K562 (cell line): ENCODE results near the gene CCNQ. TPM values are rescaled to one million over a fixed set of nuclear protein-coding genes. Genes with fewer than 3 reads are reported as not detected.

Source experiments
- ATAC-seq: fragments of 200-7000 bp; cut with Tn5 transposase; 3 replicates; pipeline ENCODE4 v1.9.1; 2020; ENCODE audit warnings: moderate library complexity
- BruUV-seq: library from RNA; stranded (reverse); fragments of 400-500 nt; replicated peaks from 2 replicates; lab custom pipeline; 2021; lab: Mats Ljungman, UMichigan
- CTCF ChIA-PET: fragments of 300-600 bp; formaldehyde crosslinking; extraction: SDS; loops from one replicate; lab custom pipeline; 2021; ENCODE audit warnings: low intra/inter-chr PET ratio; lab: Yijun Ruan, JAX
- POLR2A ChIA-PET: fragments of 300-600, 350-650 bp; sonication (Branson Sonifier 250); formaldehyde crosslinking; extraction: SDS; loops from one replicate; lab custom pipeline; 2021; ENCODE audit warnings: antibody characterized with exemption, inconsistent platforms; lab: Yijun Ruan, JAX
- DNase-seq, 4 experiments: peaks; one replicate each; pipeline versions ENCODE4 v3.0.0 to v3.0.0-alpha.2; 2011 to 2018; ENCODE audit warnings: low spot score in 3 of 4, mixed read lengths in 3 of 4; ENCODE audit errors: extremely low read depth in 1 of 4
- FAIRE-seq: peaks from 2 replicates; lab custom pipeline; 2011; peaks lifted over from hg19 to GRCh38; lab: Jason Lieb, UNC
- H2AFZ ChIP-seq: 2 replicates; pipeline ENCODE4 v1.6.0; 2011; ENCODE audit warnings: low read depth, low read length, control low read depth, inconsistent platforms
- H3K27ac ChIP-seq: fragments of 200-600 bp; 3 replicates; pipeline ENCODE4 v1.8.0; 2011; ENCODE audit warnings: low read depth, mild to moderate bottlenecking, control low read depth, inconsistent platforms, low read length, moderate library complexity, mixed read lengths; ENCODE audit errors: extremely low read depth
- H3K27me3 ChIP-seq, 2 experiments: fragments of 300-600 bp in 1 of 2; 2 replicates in 1 of 2; 3 replicates in 1 of 2; pipeline versions ENCODE4 v1.6.0 to v1.8.0; 2011; ENCODE audit warnings: inconsistent platforms in 2 of 2, low read length in 2 of 2, mild to moderate bottlenecking in 1 of 2, mixed read lengths in 1 of 2, moderate library complexity in 1 of 2; ENCODE audit not compliant: control insufficient read depth in 2 of 2, insufficient read depth in 2 of 2
- H3K36me3 ChIP-seq: fragments of 300-600 bp; 3 replicates; pipeline ENCODE4 v1.8.0; 2011; ENCODE audit warnings: mild to moderate bottlenecking, low read length, inconsistent platforms; ENCODE audit not compliant: control insufficient read depth, insufficient read depth
- H3K4me1 ChIP-seq, 2 experiments: fragments of 200-600 bp in 1 of 2; replicated peaks in 1 of 2; 2 replicates in 1 of 2; 3 replicates in 1 of 2; pipeline versions ENCODE4 v1.5.1 to v1.8.0; 2011; ENCODE audit warnings: inconsistent platforms in 2 of 2, low read length in 2 of 2, mild to moderate bottlenecking in 1 of 2, mixed read lengths in 1 of 2, moderate library complexity in 1 of 2; ENCODE audit not compliant: control insufficient read depth in 2 of 2, insufficient read depth in 2 of 2
- H3K4me2 ChIP-seq: 2 replicates; pipeline ENCODE4 v1.6.1; 2011; ENCODE audit warnings: low read length, control low read depth, inconsistent platforms, mixed read lengths; ENCODE audit not compliant: insufficient read depth
- H3K4me3 ChIP-seq: fragments of 200-600 bp; sonication (generic), shearing (Covaris generic); 2 replicates; pipeline ENCODE4 v1.5.1; 2016; ENCODE audit warnings: control low read depth, inconsistent platforms
- H3K79me2 ChIP-seq: fragments of 200-600 bp; 3 replicates; pipeline ENCODE4 v1.8.0; 2011; ENCODE audit warnings: low read length, inconsistent platforms; ENCODE audit not compliant: control insufficient read depth, insufficient read depth
- H3K9ac ChIP-seq, 2 experiments: 2 replicates each; pipeline versions ENCODE4 v1.6.0 to v1.6.1; 2011; ENCODE audit warnings: low read depth in 2 of 2, low read length in 2 of 2, control low read depth in 1 of 2, inconsistent platforms in 1 of 2, mild to moderate bottlenecking in 1 of 2, mixed read lengths in 1 of 2; ENCODE audit not compliant: insufficient read depth in 1 of 2
- H3K9me1 ChIP-seq: one replicate; pipeline ENCODE4 v1.6.0; 2011; ENCODE audit warnings: inconsistent platforms, mild to moderate bottlenecking, low read length, moderate library complexity; ENCODE audit not compliant: control insufficient read depth, insufficient read depth
- H3K9me3 ChIP-seq: replicated peaks from 2 replicates; pipeline ENCODE4 v1.5.1; 2011; ENCODE audit warnings: low read depth, low read length, inconsistent platforms; ENCODE audit not compliant: control insufficient read depth, insufficient read depth
- H4K20me1 ChIP-seq: replicated peaks from 2 replicates; pipeline ENCODE4 v1.6.1; 2011; ENCODE audit warnings: low read length, inconsistent platforms, mixed read lengths; ENCODE audit not compliant: control insufficient read depth, insufficient read depth
- CBFA2T3 ChIP-seq: fragments of 450-650 bp; IDR thresholded peaks from 2 replicates; pipeline ENCODE4 v1.6.1; 2017
- CEBPB ChIP-seq: fragments of 450-650 bp; IDR thresholded peaks from 2 replicates; pipeline ENCODE4 v1.6.1; 2016; ENCODE audit warnings: missing genetic modification characterization, missing compliant biosample characterization
- CEBPG ChIP-seq, 3 experiments: fragments of 200-800 bp in 1 of 3; sonication (Bioruptor generic) in 1 of 3; sonication (generic) in 1 of 3; formaldehyde crosslinking in 1 of 3; IDR thresholded peaks in 2 of 3; conservative IDR thresholded peaks in 1 of 3; 2 replicates each; pipeline versions ENCODE4 v1.6.1 to v1.8.0; 2016 to 2022; ENCODE audit warnings: missing compliant biosample characterization in 2 of 3, missing genetic modification characterization in 2 of 3, mild to moderate bottlenecking in 1 of 3, missing genetic modification reagents in 1 of 3
- MCM3 ChIP-seq: fragments of 450-650 bp; IDR thresholded peaks from 2 replicates; pipeline ENCODE4 v1.6.1; 2016
- PHB2 ChIP-seq: fragments of 450-650 bp; IDR thresholded peaks from 2 replicates; pipeline ENCODE4 v1.6.1; 2017; ENCODE audit warnings: low read depth
- SP2 ChIP-seq: IDR thresholded peaks from 2 replicates; pipeline ENCODE4 v1.6.1; 2011; ENCODE audit warnings: mild to moderate bottlenecking, low read depth, low read length, moderate library complexity; ENCODE audit not compliant: poor library complexity, severe bottlenecking; ENCODE audit errors: extremely low read depth
- ZNF347 ChIP-seq: fragments of 450-650 bp; formaldehyde crosslinking; IDR thresholded peaks from 2 replicates; pipeline ENCODE4 v1.4.0; 2020; ENCODE audit warnings: low read depth, mild to moderate bottlenecking, moderate library complexity
- ZNF398 ChIP-seq: fragments of 250-450 bp; sonication (Bioruptor Pico); IDR thresholded peaks from 2 replicates; pipeline ENCODE4 v1.8.0; 2021; ENCODE audit warnings: moderate library complexity, mild to moderate bottlenecking, inconsistent platforms
- WGBS: fragments of 100-300 bp; shearing (Covaris generic); methylation state at CpG from one replicate; pipeline ENCODE4 v1.1.6; 2016; ENCODE audit warnings: low coverage, mixed read lengths; ENCODE audit not compliant: insufficient coverage; ENCODE audit errors: missing lambda C conversion rate; 5-methylcytosine and 5-hydroxymethylcytosine counted together
- in situ Hi-C: fragments of 300-500 bp; cut with MboI; formaldehyde crosslinking; loops from 4 replicates; pipeline ENCODE4 v1.15.0; 2018; ENCODE audit warnings: inconsistent platforms, mixed read lengths
- intact Hi-C: fragments of 100-400 bp; cut with micrococcal nuclease; formaldehyde crosslinking; loops from 2 replicates; pipeline ENCODE4 v1.14.2; 2022
- polyA plus RNA-seq, 8 experiments: library from polyadenylated mRNA; depleted of rRNA in 4 of 8; stranded (reverse) in 5 of 8; unstranded in 3 of 8; fragments of >200 nt; fragmentation: Nextera tagmentation in 2 of 8; fragmentation: Illumina TruSeq in 1 of 8; extraction: Ambion mirVana in 2 of 8; extraction: Trizol in 1 of 8; gene quantifications; 2 replicates each; pipeline versions ENCODE4 v1.2.1 to v1.2.3, GENCODE V29; 2011 to 2014; ENCODE audit warnings: inconsistent platforms in 1 of 8, missing spikeins in 1 of 8
- total RNA-seq, 7 experiments: library from RNA; depleted of rRNA in 6 of 7; stranded (reverse); fragments of >200 nt in 6 of 7; fragmentation: Illumina TruSeq in 2 of 7; extraction: Trizol in 2 of 7; gene quantifications; 2 replicates each; pipeline versions ENCODE4 v1.2.1 to v1.2.3, GENCODE V29; 2011 to 2021; ENCODE audit warnings: low replicate concordance in 1 of 7
- TF ChIP-seq, protein P1 (sequence below): sonication (generic); formaldehyde crosslinking; IDR thresholded peaks from 2 replicates; pipeline ENCODE4 v1.8.1; 2023; ENCODE audit warnings: mild to moderate bottlenecking, missing genetic modification reagents

CCNQ gene
- total and polyA plus RNA-seq, 9 of the 15 experiments (the other 6 are each of a cell fraction or from before 2014, with no cell fraction given): 0.92 to 53.8 (median 25.3) TPM

DNA sequence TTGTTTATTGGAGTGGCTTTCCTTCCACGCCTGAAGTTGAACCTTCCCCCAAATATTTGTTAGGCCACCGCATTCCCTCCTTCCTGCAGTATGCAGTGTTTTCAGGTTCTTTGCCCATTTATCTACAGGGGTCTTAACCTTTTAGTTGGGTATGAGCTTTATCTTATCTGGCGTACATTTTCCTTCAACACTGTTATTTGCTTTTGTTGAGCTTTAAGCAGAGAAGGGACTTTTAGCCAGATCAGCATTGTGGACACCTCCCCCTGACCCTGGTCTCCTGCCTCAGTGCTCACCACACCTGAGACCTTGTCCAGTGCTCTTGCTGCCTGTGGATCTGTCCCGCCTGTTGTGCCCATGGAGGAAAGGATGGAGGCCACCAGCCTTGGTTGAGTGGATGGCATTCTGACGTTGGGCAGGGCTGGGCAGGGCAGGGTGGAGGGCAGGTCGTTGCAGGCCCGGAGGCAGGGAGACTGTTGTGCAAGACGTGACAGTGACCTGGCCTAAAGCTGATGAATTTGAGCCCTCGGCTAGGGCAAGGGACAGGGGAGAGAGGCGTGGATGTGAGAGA, 47.1 kb upstream of the CCNQ start:
- H3K36me3 ChIP-seq: no peaks in the 10 kb centered on the region
- no peak overlapping the region for H3K4me2 ChIP-seq
- no peak for FAIRE-seq
- TF ChIP-seq CEBPG (CRISPR knock-in tag; IDR thresholded peaks at IDR 0.05) (0 out of 2 replicates have a peak, but pooled peaks have one; percentile 25), CEBPG (tag; conservative IDR thresholded peaks at IDR 0.05 in 1 of 2, IDR thresholded peaks at IDR 0.05 in 1 of 2) (no peak), PHB2 (no peak), SP2 (no peak), ZNF347 (CRISPR knock-in tag) (no peak), ZNF398 (CRISPR knock-in tag) (no peak), CBFA2T3 (no peak), MCM3 (no peak), CEBPB (tag) (peak; percentile 57; the same call in 1 of the 2 replicates)
- TF ChIP-seq, protein P1, sequence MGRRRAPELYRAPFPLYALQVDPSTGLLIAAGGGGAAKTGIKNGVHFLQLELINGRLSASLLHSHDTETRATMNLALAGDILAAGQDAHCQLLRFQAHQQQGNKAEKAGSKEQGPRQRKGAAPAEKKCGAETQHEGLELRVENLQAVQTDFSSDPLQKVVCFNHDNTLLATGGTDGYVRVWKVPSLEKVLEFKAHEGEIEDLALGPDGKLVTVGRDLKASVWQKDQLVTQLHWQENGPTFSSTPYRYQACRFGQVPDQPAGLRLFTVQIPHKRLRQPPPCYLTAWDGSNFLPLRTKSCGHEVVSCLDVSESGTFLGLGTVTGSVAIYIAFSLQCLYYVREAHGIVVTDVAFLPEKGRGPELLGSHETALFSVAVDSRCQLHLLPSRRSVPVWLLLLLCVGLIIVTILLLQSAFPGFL (CRISPR knock-in tag): no peak
- no peaks in the 10 kb centered on the region for H4K20me1 ChIP-seq
- H3K27me3 ChIP-seq: peaks cover 0 to 2% of the 10 kb centered on the region in 2 experiments; a peak in 1 of 5 replicates
- intact Hi-C loops (loop anchor here (5.0 kb wide), 3 partner anchors 34 to 109 kb away; no protein-coding TSS in a partner anchor), in situ Hi-C loops (no loop called here)
- ChIA-PET POLR2A (interaction anchor here (0.6 kb wide), 2 partner anchors 96 to 895 kb away, joined by 4 read pairs; no protein-coding TSS in a partner anchor), CTCF (no interaction called here)
- 32% methylated on average over 6 of the region's 10 CpGs for WGBS
- peak overlapping the region in 1 of 2 experiments; percentile 69; a peak in 1 of 4 replicates for H3K9ac ChIP-seq
- no peaks in the 10 kb centered on the region for H3K79me2 ChIP-seq
- H3K9me3 ChIP-seq: no peaks in the 10 kb centered on the region
- no peak for DNase-seq
- H3K27ac ChIP-seq: no peak overlapping the region
- ATAC-seq: no peak
- BruUV-seq: no TSS peak
- no peak overlapping the region for H3K4me3 ChIP-seq
- no peaks in the 10 kb centered on the region for H3K9me1 ChIP-seq
- H2AFZ ChIP-seq: no peak overlapping the region
- peaks cover 7 to 80% of the 10 kb centered on the region in 2 experiments; a peak in 3 of 5 replicates for H3K4me1 ChIP-seq
